Spleen (tissue), 11 donors: ENCODE data around the gene MLYCD. TPM values are rescaled to one million over a fixed set of nuclear protein-coding genes. Genes with fewer than 3 reads are reported as not detected.
"Not testable (repeated sequence)": the region's sequence is repeated elsewhere in the genome, so short reads cannot be mapped to it uniquely, and the experiment has no call there.

Experiments used
- DNase-seq: peaks from one replicate; pipeline ENCODE4 v3.0.0-alpha.2; 2020
- H3K27ac ChIP-seq, 8 donors: fragments of 200-600 bp; sonication (generic) in 7 of 8; 1 replicate in 4 of 8; 2 replicates in 4 of 8; pipeline versions ENCODE4 v1.5.0 to v1.8.0; 2016 to 2021; ENCODE audit warnings: inconsistent platforms in 4 of 8, mild to moderate bottlenecking in 4 of 8, moderate library complexity in 1 of 8
- H3K27me3 ChIP-seq, 7 donors: fragments of 200-600 bp; sonication (generic) in 6 of 7; replicated peaks in 1 of 7; 1 replicate in 4 of 7; 2 replicates in 3 of 7; pipeline versions ENCODE4 v1.5.0 to v1.8.0; 2016 to 2021; ENCODE audit warnings: inconsistent platforms in 3 of 7, mild to moderate bottlenecking in 1 of 7
- H3K36me3 ChIP-seq, 6 donors: fragments of 200-600 bp; sonication (generic) in 5 of 6; 1 replicate in 4 of 6; 2 replicates in 2 of 6; pipeline versions ENCODE4 v1.5.0 to v1.8.0; 2016 to 2021; ENCODE audit warnings: inconsistent platforms in 2 of 6
- H3K4me1 ChIP-seq, 6 donors: fragments of 200-600 bp; sonication (generic) in 5 of 6; 1 replicate in 3 of 6; 2 replicates in 3 of 6; pipeline versions ENCODE4 v1.5.0 to v1.8.0; 2016 to 2021; ENCODE audit warnings: inconsistent platforms in 3 of 6
- H3K4me3 ChIP-seq, 8 donors: fragments of 200-600 bp; sonication (generic) in 7 of 8; 1 replicate in 4 of 8; 2 replicates in 4 of 8; pipeline versions ENCODE4 v1.5.0 to v1.8.0; 2016 to 2021; ENCODE audit warnings: inconsistent platforms in 4 of 8, mild to moderate bottlenecking in 4 of 8, moderate library complexity in 2 of 8
- H3K9me3 ChIP-seq, 8 donors: fragments of 200-600 bp; sonication (generic) in 7 of 8; 1 replicate in 4 of 8; 2 replicates in 4 of 8; pipeline versions ENCODE4 v1.5.0 to v1.8.0; 2016 to 2021; ENCODE audit warnings: inconsistent platforms in 4 of 8
- POLR2A ChIP-seq, 3 donors: fragments of 450-650 bp; IDR thresholded peaks; one replicate each; pipeline ENCODE4 v1.5.1; 2017; ENCODE audit warnings: antibody characterized with exemption in 3 of 3, mild to moderate bottlenecking in 1 of 3
- POLR2AphosphoS5 ChIP-seq, 3 donors: sonication (generic); formaldehyde crosslinking; IDR thresholded peaks; one replicate each; pipeline ENCODE4 v1.5.1; 2017; ENCODE audit warnings: antibody characterized with exemption in 3 of 3
- WGBS, 5 donors: extraction: QIAGEN DNeasy Blood & Tissue Kit in 3 of 5; methylation state at CpG; one replicate each; pipeline versions ENCODE4 v1.1.5 to v1.1.7; 2013 to 2018; 5-methylcytosine and 5-hydroxymethylcytosine counted together
- intact Hi-C: fragments of 100-400 bp; cut with DNase I; formaldehyde crosslinking; loops from one replicate; pipeline ENCODE4 v1.15.0; 2023; ENCODE audit warnings: low total_unique reads
- polyA plus RNA-seq, 3 donors: library from polyadenylated mRNA; stranded (reverse); fragments of 200-250 nt; gene quantifications; one replicate each; pipeline ENCODE4 v1.2.1, GENCODE V29; 2013
- total RNA-seq, 7 donors: library from RNA; depleted of rRNA in 3 of 7; stranded (reverse); fragments of >200 nt in 3 of 7; fragmentation: NEBNext Ultra II Directional in 4 of 7; extraction: Animal tissue kit (Norgen Biotek cat#: 25700) in 4 of 7; gene quantifications; one replicate each; pipeline versions ENCODE4 v1.1.0 to v1.2.1, GENCODE V29; 2016 to 2021
- TF ChIP-seq, protein P1 (sequence below), 11 experiments: fragments of 200-600 bp in 7 of 11; fragments of 450-650 bp in 4 of 11; sonication (generic) in 4 of 11; IDR thresholded peaks in 8 of 11; conservative IDR thresholded peaks in 3 of 11; 1 replicate in 7 of 11; 2 replicates in 4 of 11; pipeline versions ENCODE4 v1.4.0 to v1.8.0; 2016 to 2021; ENCODE audit warnings: antibody characterized with exemption in 11 of 11, inconsistent platforms in 4 of 11, mild to moderate bottlenecking in 1 of 11
- donor health status: healthy with polysubstance abuse.
- donor health status: DM: no; HTN: no; CAD: no; lungs with moderate emphysema.
- donor health status: DM: no; HTN: no; CAD: no.
- donor health status: Bipolar disorder and iron deficiency.
- donor health status: healthy.
- donor health status: DM: no; HTN: no; CAD: no.
- donor health status: DM: yes; HTN: yes; CAD: no.

Gene MLYCD
- total and polyA plus RNA-seq, 10 donors, result 2.0 to 14.3 (median 9.9) TPM

DNA sequence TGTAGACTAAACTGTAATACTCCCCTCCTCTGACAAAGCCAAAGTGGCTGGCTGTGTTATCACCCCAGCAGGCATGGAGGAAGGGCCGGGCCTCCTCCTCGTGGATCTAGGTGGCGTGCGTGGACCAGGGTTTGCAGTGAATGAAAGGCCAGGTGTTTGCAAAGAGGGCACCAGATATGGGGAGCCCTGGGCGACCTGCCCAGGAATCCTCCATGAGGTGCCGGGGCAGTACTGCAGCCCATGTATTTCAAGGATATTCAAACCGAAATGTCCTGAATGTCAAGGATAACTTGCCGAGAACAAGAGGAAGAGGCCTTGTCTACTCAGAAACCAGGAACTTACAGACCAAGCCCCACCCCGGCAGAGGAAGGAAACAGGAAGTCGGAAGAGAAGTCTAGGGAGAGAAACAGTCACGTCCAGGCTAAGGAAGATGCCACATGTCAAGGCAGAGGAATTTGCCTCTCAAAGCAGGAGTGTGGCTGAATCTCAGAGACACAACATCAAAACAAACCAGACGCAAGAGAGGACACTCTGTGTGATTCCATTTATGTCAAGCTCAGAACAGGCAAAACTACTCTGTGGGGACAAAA, 40.4 kb downstream of the MLYCD start:
- WGBS, 5 donors, result 53 to 63% (median 62%) methylated on average over 12 of the region's 12 CpGs
- H3K27ac ChIP-seq, result peak overlapping the region in 7 of 8 donors; percentile 26 to 71 (median 57)
- intact Hi-C loops, result no loop called here
- no peaks in the 10 kb centered on the region for H3K9me3 ChIP-seq
- no peaks in the 10 kb centered on the region for H3K27me3 ChIP-seq
- peak; percentile 80 for DNase-seq
- peaks cover 0 to 36% (median 12%) of the 10 kb centered on the region in 6 donors for H3K4me1 ChIP-seq
- no peak overlapping the region for H3K4me3 ChIP-seq
- no peak for TF ChIP-seq POLR2A (IDR thresholded peaks at IDR 0.05)
- TF ChIP-seq POLR2AphosphoS5 (IDR thresholded peaks at IDR 0.05), result peak; percentile 44 to 69 (median 62)
- TF ChIP-seq, protein P1, sequence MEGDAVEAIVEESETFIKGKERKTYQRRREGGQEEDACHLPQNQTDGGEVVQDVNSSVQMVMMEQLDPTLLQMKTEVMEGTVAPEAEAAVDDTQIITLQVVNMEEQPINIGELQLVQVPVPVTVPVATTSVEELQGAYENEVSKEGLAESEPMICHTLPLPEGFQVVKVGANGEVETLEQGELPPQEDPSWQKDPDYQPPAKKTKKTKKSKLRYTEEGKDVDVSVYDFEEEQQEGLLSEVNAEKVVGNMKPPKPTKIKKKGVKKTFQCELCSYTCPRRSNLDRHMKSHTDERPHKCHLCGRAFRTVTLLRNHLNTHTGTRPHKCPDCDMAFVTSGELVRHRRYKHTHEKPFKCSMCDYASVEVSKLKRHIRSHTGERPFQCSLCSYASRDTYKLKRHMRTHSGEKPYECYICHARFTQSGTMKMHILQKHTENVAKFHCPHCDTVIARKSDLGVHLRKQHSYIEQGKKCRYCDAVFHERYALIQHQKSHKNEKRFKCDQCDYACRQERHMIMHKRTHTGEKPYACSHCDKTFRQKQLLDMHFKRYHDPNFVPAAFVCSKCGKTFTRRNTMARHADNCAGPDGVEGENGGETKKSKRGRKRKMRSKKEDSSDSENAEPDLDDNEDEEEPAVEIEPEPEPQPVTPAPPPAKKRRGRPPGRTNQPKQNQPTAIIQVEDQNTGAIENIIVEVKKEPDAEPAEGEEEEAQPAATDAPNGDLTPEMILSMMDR (IDR thresholded peaks at IDR 0.05 in 8 of 11, conservative IDR thresholded peaks at IDR 0.05 in 3 of 11), result peak in 8 of 11 experiments; percentile 10 to 39 (median 34)
- H3K36me3 ChIP-seq, result no peaks in the 10 kb centered on the region

DNA sequence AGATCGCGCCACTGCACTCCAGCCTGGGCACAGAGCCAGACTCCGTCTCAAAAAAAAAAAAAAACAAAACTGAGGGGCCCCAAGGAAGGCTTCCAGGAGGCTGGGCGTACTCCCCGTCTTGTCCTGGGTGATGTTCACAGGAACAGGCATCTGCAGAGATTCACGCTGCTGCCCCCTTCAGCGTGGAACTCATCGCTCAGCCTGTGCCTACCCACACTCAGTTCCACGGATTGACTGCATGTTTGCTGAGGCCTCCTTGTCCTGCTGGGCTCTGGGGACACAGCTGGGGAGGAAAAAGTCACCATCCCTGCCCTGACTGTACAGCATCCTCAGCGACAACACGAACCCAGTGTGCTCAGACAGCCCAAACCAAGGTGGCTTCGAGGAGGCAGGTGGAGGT, 41.2 kb downstream of the MLYCD start:
- H3K4me1 ChIP-seq, result peaks cover 0 to 36% (median 12%) of the 10 kb centered on the region in 6 donors
- no peaks in the 10 kb centered on the region for H3K9me3 ChIP-seq
- H3K36me3 ChIP-seq, result no peaks in the 10 kb centered on the region
- no peaks in the 10 kb centered on the region for H3K27me3 ChIP-seq
- DNase-seq, result no peak
- H3K27ac ChIP-seq, result peak overlapping the region in 4 of 8 donors; percentile 26 to 67 (median 59)
- TF ChIP-seq POLR2A (IDR thresholded peaks at IDR 0.05), result no peak
- no peak for TF ChIP-seq POLR2AphosphoS5 (IDR thresholded peaks at IDR 0.05)
- TF ChIP-seq, protein P1 (IDR thresholded peaks at IDR 0.05 in 8 of 11, conservative IDR thresholded peaks at IDR 0.05 in 3 of 11), result no peak
- H3K4me3 ChIP-seq, result no peak overlapping the region
- WGBS, 5 donors, result 71 to 81% (median 77%) methylated on average over 10 to 12 of the region's 12 CpGs
- intact Hi-C loops, result no loop called here

DNA sequence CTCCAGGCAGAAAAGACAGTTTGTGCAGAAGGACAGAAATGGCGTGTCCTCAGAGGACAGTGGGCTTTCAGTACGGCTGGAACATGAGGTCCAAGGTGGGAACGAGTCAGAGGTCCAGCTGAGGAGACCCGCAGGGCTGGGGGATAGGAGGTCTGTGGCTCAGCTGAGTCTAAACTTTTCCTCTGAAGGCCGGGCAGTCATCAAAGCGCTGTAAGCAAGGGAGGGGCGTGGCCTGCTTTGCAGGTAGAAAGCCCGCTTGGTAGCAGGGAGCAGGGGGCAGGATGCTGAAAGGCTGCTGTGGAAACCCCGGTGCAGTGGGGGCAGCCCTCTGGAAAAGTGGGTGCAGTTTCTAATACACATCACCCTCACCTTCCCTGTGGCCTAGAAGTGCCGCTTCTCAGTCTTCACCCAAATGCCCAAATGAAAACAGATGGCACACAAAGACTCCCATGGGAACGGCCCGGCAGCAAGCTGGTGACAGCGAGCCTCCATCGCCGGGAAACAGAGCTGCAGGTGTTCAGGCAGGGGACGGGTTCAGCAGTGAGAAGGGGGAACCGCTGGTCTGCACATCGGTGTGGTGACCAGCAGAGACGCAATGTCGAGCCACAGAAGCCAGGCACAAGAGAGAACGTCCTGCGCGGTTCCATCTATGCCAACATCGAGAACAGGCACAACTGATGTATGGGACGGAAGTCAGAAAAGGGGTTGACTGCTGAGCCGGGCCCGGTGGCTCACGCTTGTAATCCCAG, 41.9 kb downstream of the MLYCD start:
- Histone ChIP-seq H3K36me3 (no peaks in the 10 kb centered on the region), H3K4me1 (peaks cover 0 to 36% (median 12%) of the 10 kb centered on the region in 6 donors), H3K27me3 (no peaks in the 10 kb centered on the region), H3K4me3 (no peak overlapping the region), H3K27ac (no peak overlapping the region), H3K9me3 (no peaks in the 10 kb centered on the region)
- DNase-seq, result no peak
- TF ChIP-seq, protein P1 (IDR thresholded peaks at IDR 0.05 in 8 of 11, conservative IDR thresholded peaks at IDR 0.05 in 3 of 11), result no peak
- TF ChIP-seq POLR2A (IDR thresholded peaks at IDR 0.05) (no peak), POLR2AphosphoS5 (IDR thresholded peaks at IDR 0.05) (no peak)
- 85 to 91% (median 87%) methylated on average over 27 to 28 of the region's 28 CpGs for WGBS, 5 donors
- intact Hi-C loops, result no loop called here

DNA sequence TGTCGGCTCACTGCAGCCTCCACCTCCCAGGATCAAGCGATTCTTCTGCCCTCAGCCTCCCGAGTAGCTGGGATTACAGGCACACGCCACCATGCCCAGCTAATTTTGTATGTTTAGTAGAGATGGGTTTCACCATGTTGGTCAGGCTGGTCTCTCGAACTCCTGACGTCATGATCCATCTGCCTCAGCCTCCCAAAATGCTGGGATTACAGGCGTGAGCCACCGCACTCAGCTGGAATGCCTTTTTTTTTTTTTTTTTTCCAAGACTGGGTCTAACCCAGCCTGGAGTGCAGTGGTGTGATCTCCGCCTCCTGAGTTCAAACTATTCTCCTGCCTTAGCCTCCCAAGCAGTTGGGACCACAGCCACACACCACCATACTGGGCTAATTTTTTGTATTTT, 42.6 kb downstream of the MLYCD start:
- H3K4me1 ChIP-seq, result peaks cover 0 to 36% (median 12%) of the 10 kb centered on the region in 6 donors
- 93 to 96% (median 94%) methylated on average over 9 of the region's 9 CpGs for WGBS, 5 donors
- H3K27me3 ChIP-seq, H3K4me3 ChIP-seq, H3K9me3 ChIP-seq, intact Hi-C loops, DNase-seq, H3K27ac ChIP-seq, H3K36me3 ChIP-seq: not testable (repeated sequence)
